Measurements from ENCODE around the gene NRXN3.

NRXN3 gene

DNA sequence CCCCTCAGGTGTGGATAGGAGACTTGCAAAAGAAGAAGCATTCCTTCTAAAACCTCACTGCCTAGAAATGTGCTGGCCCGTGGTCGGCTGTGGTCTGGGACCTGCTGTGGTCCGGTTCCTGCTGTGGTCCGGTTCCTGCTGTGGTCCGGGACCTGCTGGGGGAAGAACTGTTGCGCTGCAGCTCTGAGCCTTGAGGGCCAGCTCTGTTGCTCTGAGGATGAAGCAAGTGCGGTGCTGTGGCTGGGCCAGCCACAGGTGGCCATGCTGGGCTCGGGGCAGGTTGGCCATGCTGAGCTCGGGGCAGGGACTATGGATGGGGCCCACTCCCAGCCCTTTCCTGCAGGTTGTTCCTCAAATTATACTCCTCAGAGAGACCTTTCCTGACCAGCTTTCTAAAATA lies 5.2 kb downstream of the NRXN3 start:
- no peak for DNase-seq

- no peak for DNase-seq
Observed at GRCh38 chr14:78178071-78178470, 7.9 kb downstream of the NRXN3 start.

DNA sequence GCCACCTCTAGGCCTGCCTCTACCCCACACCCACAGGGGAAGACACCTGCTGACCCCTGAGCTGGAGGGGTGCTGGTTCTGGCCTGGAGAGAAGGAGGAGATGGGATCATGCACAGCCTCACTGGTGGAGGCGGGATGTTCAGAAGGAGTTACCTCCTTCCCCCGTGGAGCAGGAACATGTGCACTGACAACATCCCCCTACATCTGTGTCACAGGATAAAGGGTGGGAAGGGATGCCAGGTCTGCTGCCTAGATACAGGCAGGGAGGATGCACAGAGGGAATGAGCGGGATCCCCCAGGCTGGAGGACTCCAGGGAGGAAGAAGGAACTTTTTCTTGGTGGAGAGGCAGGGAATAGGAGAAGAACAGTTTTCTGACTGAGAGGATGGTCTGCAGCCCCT lies 8.8 kb downstream of the NRXN3 start:
- no peak for DNase-seq

GRCh38 chr14:78181270-78181669 lies 11.1 kb downstream of the NRXN3 start:
- DNase-seq: no peak

DNA sequence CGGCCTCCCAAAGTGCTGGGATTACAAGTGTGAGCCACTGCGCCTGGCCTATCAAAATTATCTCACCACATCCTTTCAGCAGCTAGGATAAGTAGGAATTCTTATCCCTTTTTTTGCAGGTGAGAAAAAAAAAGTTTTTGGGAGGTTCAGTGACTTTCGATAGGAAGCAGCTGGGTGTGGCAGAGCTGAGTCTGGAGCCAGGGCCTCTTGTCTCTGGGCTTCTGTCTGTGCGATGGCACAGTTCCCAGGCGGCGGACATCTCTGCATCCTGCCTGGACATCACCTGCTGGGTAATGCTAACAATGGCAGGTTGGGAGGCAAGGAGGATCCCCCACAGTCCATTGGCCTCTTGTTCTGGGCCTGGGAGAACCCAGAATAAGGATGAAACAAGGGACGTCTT lies 12.5 kb downstream of the NRXN3 start:
- no peak for DNase-seq

DNA sequence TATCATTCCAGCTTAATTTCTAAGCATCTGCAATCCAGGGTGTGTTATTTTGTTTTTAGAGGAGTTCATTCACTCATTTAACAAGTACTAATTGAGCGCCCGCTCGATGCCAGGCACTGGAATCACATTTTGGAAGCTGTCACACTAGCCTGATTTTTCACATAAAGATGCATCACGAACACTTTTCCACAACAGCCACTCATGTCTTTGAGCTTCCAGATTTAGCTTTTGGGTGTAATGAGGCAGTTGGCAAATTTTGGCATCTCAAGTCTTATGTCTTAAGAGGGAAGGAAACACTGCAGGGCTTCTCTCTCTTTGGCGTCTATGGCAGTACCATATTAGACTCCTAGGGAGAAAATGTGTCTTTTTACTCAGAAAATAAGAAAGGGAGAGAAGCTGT lies 14.0 kb downstream of the NRXN3 start:
- DNase-seq: no peak

DNA sequence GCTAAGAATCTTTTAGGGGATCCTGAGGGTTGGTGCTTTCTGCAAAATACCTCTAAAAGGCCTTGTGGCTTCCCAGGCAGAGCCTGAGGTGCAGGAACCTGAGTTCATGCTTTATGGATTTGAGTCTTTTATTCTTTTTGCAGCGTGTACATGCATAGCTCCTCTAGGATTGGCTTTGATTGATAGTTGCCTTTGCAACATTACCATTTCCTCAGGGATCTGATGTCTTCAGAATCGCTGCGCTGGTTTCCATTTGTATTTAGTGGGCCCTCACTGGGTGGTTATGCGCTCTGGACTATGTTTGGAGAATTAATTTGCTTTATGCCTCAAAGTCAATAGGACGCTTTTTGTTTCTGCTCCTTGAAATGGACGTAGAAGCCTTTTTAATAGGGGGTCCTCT lies 16.1 kb downstream of the NRXN3 start:
- DNase-seq: no peak

DNA sequence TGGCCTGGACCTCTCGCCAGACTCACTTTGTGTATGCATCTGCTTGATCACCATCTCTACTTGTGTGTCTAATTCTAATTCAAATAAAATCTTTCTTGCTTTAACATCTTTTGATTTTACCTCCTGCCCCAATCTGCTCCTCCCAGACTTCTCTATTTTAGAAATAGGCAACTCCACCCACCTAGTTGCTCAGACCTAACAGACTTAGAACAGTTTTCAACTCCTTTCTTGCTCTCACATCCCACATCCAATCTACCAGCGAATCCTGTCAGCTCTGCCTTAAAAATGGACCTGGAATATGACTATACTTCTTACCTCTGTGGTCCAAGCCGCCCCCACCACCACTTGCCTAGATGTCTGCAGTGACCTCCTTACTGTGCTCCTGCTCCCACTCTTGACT lies 18.7 kb downstream of the NRXN3 start:
- no peak for DNase-seq

GRCh38 chr14:78195431-78195830 lies 25.3 kb downstream of the NRXN3 start:
- no peak for DNase-seq

DNA sequence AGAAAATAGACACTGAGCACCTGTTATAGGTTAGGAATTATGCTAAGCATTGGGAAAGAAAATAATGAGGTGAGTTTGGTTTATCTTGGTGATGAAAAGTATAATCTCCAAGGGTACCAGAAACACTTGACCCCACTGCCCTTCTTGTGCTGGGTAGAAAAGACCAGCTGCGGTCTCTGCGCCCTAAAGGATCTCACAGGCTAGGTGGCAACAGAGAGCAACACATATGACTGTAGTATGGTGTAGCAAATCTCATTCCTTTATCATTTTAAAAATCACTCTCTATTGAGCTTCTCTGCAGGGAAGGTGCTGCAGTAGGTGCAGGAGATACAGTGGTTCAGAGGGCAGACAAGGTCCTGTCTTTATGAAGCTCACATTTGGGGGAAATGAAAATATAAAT lies 26.1 kb downstream of the NRXN3 start:
- no peak for DNase-seq

DNA sequence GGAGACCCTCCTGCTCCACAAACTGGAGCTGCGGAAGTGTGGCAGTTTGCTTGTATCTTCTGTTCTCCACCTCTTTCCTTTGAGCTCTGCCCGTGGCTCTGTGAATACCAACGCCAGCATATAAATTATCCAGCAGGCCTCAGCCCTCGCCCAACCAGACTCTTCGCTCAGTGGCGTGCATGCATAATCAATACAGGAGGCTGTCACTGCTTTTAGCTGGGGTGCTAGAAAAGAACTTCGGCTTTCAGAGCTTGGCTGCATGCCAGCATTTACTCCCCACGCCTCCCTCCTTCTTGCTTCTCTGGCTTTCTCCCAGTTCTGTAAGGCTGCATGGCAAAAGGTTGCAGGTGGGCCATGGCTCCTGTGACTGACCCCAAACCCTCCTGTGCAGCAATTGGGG lies 26.9 kb downstream of the NRXN3 start:
- no peak for DNase-seq

- DNase-seq: no peak
Observed at GRCh38 chr14:78202163-78202562, 32.0 kb downstream of the NRXN3 start.

- DNase-seq: no peak
Observed at GRCh38 chr14:78202976-78203375, 32.8 kb downstream of the NRXN3 start.

DNA sequence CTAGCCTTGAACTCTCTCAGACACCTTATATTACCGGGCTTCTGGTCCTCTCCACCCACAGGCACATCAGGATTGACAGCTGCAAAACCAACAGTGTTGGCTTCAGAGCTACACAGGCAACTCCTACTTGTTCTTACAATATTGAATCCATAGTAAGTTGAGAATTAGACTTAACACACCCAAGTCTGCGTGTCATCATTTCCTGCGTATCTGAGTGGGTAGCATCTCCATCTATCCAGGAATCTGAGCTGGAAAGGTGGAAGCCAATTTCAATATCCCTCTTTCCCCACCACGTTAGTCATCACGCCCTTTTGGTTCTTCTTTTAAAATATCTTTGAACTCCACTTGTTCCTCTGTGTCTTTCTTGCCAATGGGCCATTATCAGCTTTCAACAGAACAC lies 37.2 kb downstream of the NRXN3 start:
- no peak for DNase-seq

- no peak for DNase-seq
Observed at GRCh38 chr14:78220273-78220672, 50.1 kb downstream of the NRXN3 start.

DNA sequence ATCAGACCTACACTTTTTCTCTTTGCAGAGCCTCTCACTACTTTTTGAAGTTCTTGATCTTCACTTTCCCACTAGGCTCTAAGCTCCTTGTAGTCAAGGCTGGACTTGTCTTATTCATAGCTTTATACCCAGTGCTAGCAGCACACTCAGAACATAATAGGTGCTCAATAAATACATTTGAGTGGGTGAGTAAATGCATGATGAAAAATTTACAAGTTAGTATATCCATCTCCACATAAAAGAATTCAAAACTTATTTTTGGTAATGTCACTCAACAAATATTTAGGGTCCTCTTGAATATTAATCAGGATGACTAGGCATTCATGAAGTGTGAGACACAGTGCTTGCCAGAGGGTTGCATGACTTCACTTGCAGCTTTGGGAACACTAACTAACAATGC lies 52.6 kb downstream of the NRXN3 start:
- DNase-seq: no peak

GRCh38 chr14:78227248-78228077 lies 57.3 kb downstream of the NRXN3 start:
- DNase-seq: no peak

DNA sequence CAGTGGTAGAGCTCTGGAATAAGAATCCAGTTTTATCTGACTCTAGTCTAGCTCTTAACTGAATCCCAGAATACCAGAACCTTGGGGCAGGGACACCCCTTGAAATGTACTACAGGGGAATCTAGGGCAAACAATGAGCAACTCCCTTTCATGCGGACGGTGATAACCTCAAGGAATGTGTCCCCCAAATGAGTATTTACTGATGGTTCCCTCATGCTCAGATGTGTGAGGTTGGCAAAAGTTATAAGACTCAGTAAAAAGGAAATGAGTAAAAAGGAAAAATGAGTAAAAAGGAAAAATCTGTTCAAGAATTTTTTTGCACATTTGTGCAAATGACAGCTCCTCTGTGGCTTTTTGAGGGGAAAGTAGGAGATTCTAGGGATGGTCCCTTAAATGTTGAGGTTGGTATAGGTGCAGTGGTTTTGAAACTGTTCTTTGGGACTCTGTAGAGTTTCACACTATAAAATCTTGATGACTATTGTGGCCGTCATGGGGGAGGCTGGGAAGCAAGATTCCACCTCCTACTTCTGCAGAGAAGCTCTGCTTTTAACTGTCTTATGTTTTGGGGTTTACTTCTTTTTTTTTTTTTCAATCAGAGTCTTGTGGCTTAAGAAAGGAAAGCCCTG lies 58.6 kb downstream of the NRXN3 start:
- DNase-seq: peak; percentile 1

GRCh38 chr14:78232231-78233000 lies 62.2 kb downstream of the NRXN3 start:
- no peak for DNase-seq

GRCh38 chr14:78238141-78238540 lies 68.0 kb downstream of the NRXN3 start:
- no peak for DNase-seq

- DNase-seq: no peak
Observed at GRCh38 chr14:78240567-78240966, 70.4 kb downstream of the NRXN3 start.

- no peak for DNase-seq
Observed at GRCh38 chr14:78242086-78242485, 71.9 kb downstream of the NRXN3 start.

GRCh38 chr14:78243187-78243586 lies 73.0 kb downstream of the NRXN3 start:
- DNase-seq: no peak

DNA sequence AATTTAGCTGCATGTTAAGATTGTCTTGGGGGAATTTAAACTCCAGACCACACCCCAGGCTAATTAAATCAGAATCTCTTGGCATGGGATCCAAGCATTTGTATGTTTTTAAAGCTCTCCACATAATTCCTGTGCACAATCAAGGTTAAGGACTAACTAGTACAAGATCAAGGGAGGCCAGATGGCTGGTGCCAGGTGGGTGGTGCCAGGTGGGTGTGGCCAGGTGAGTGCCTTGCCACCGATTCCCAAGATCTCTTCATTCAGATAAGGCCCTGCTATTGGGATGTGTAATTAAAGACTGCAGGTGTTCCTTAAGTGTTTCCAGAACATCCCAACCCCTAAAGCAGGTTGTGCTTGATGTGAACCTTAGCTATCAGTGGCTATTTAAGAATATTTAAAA lies 75.1 kb downstream of the NRXN3 start:
- no peak for DNase-seq
